Kidney glomerular epithelial cell (primary cell): ENCODE measurements around the gene DIP2C.
"Not testable (repeated sequence)": the region's sequence is repeated elsewhere in the genome, so short reads cannot be mapped to it uniquely, and the experiment has no call there.

Experiments
- DNase-seq: peaks from one replicate; lab custom pipeline; 2025; lab: John Stamatoyannopoulos, UW

Gene DIP2C

GRCh38 chr10:640673-641045, 48.8 kb downstream of the DIP2C start:
- DNase-seq, result no peak

GRCh38 chr10:639751-640672, 49.5 kb downstream of the DIP2C start:
- DNase-seq, result no peak

DNA sequence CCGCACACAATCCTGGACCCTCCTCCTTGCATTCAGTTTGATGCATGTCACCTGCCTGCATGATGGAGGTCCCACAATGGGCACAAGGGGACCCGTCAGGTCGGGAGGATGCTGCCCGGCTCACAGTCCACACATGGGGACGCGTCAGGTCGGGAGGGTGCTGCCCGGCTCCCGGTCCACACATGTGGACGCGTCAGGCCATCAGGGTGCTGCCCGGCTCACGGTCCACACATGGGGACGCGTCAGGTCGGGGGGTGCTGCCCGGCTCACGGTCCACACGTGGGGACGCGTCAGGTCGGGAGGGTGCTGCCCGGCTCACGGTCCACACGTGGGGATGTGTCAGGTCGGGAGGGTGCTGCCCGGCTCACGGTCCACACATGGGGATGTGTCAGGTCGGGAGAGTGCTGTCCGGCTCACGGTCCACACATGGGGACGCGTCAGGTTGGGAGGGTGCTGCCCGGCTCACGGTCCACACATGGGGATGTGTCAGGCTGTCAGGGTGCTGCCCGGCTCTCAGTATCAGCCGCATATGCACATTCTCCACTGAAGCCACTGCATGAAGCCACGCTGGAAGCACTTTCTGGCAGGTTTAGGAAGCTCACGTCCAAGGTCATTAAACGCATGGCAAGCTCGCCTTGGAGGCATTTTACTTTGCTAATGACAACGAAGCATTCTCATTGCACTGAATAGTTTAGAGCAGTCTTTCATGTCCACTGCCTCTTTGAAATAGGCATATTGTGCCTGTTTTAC, 50.3 kb downstream of the DIP2C start:
- no peak for DNase-seq

DNA sequence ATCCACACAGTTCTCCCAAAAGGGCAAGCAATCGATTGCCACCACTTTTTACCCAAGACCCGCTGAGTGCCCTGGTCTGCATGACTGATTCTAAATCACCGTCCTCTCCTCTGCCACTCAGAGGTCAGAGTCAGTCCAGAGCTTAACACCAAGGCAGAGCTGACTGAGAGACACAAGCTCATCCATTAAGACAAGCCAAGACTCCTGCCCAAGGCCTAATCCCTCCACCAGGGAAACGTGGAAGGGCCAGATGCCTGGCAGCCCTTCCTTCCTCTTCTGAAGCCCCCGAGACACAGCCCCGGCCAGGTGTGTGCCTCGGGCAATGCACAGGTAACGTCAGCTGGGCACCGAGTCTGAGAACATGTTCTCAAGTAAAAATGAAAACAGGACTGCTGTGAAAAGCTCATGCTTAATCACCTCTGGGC, 51.7 kb downstream of the DIP2C start:
- no peak for DNase-seq

- no peak for DNase-seq
Measured at GRCh38 chr10:637221-637620, 52.2 kb downstream of the DIP2C start.

DNA sequence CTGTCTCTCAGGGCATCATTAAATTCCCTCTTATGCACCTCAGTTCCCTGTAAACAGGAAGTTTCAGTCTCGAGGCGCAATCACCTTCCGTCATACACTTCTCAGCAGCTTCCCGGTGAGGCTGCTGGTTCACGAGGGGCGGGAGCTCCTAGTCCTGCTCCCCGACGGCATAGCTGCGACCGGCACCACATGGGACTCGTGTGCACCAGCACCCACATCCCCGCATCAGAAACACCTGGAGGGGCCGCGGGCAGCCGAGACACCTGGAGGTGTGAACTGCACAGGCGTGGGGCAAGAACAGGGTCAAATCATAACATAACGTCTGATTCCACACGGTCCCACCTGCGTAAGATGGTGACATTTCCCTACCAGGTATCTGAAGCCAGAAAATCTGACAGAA, 52.7 kb downstream of the DIP2C start:
- no peak for DNase-seq

DNA sequence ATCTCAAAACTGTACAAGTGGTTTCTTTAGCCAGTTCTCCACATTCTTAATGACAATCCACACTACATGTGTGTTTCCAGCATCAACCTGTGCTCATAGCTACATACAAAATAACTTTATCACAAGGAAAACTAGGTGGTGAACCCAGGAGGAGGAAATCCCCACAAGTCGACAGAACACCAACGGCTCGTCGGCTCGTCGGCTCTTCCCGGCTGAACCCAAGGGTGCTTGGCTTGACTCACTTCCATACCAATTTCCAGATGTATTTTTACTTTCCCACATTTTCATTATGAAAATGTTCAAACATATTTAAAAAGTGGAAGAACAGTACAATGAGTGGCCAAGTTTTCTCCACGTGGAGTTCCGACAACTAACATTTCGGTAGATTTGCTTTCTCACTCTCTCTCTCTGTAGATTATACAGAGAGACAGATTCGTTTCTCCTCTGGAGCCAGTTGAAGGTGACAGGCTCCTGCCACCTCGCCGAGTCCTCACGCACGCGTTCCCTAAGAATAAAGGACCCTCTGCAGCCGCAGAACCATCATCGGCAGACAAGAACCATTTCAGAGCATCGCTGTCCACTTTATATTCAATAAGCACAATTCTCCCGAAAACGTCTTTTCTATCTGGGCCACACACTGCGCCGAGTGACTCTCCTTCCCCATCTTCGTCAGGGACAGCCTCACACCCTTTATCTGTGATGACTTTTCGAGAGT, 53.3 kb downstream of the DIP2C start:
- DNase-seq, result no peak

DNA sequence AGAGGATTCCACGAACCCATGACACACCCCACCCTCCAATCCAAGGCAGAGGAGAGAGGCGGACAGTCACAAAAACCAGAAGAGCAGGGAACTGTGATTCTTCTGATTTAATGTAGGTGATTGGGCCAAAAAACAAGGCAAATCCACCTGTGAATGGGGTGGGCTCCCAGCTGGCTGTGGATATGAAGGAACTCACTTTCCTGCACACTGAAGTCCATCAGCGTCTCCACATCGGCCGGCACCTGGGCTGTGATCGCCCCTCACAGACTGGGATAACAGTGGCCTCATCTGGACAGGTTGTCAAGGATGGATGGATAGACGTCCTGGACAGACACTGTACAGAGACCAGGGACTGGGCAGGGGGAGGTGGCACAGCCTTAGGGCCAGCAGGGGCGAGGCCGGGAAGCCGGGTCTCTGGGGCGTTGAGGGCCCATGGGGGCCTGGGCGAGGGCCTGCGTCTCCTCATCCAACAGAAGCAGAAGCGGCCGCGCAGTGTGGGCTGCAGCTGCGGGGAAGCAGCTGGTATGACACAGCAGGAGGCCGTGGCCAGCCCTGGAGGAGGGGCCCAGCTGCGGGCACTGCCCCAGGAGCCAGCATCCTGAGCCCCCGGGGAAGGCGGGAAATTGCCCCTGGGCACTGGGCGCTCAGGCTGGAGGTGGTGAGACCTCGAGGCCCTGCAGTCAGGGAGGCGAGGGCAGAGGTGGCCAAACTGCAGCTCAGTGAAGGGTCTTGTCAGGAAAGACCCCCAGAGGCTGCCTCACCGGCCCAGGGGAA, 54.2 kb downstream of the DIP2C start:
- DNase-seq, result no peak

DNA sequence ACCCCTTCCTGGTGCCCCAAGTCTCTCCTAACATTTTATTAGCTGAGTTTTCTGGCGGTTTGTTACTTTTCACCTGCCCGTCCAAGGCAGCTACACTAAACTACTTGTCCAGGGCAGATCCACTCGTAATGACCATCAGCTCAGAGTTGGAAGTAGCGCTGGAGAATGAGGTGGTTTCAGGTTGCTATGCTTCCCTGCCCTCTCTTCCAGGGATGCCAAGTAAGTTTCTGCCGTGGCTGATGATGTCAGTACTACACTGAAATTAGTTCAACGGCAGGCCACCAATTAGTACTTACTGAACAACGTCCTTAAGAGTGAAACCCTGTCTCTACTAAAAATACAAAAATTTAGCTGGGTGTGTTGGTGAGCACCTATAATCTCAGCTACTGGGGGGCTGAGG, 55.2 kb downstream of the DIP2C start:
- DNase-seq, result no peak

- no peak for DNase-seq
Measured at GRCh38 chr10:633279-634245, 55.9 kb downstream of the DIP2C start.

DNA sequence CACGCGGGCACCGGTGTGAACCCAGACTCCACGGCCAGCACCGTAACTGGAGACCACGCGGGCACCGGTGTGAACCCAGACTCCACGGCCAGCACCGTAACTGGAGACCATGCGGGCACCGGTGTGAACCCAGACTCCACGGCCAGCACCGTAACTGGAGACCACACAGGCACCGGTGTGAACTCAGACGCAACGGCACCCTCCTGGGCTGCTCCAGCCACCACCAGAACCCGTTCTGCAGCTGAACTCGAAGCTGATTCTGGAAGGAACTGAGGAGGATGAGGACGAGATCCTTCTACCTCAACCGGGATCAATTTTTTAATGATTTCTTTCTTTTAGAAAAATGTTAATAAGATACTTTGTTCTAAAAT, 56.7 kb downstream of the DIP2C start:
- not testable (repeated sequence) for DNase-seq

DNA sequence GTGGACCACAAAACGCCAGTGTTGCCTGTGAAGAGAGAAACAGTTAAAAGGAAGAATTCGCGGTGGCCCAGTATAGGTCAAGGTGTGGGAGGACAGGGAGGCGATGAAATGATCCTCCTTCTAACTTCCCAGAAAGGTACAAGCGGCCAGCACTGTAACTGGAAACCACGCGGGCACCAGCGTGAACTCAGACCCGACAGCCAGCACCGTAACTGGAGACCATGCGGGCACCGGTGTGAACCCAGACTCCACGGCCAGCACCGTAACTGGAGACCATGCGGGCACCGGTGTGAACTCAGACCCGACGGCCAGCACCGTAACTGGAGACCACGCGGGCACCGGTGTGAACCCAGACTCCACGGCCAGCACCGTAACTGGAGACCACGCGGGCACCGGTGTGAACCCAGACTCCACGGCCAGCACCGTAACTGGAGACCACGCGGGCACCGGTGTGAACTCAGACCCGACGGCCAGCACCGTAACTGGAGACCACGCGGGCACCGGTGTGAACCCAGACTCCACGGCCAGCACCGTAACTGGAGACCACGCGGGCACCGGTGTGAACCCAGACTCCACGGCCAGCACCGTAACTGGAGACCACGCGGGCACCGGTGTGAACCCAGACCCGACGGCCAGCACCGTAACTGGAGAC, 57.2 kb downstream of the DIP2C start:
- not testable (repeated sequence) for DNase-seq

GRCh38 chr10:631266-631665, 58.2 kb downstream of the DIP2C start:
- no peak for DNase-seq

DNA sequence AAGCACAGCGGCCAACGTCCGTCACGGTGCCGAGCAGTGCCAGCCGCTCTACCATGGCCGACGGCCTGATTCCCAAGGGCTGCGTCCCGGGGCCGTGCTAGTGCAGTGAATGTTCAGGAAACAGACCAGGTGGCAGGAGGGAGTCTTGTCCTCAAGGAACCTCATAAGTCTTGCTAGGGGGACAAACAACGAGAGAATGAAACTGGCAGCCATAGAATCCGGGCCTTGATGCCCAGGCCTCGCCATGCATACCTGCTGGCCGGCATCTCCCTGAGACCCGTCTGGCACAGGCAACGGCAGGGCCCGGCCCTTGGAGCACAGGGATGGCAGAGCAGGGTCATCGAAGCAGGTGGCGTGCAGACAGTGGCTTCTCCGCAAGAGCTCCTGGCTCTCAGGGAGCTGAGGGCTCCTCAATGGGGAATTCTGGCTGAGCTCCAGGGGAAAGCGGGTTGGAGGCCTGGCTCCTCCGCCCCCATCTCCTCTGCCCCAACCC, 58.8 kb downstream of the DIP2C start:
- no peak for DNase-seq

DNA sequence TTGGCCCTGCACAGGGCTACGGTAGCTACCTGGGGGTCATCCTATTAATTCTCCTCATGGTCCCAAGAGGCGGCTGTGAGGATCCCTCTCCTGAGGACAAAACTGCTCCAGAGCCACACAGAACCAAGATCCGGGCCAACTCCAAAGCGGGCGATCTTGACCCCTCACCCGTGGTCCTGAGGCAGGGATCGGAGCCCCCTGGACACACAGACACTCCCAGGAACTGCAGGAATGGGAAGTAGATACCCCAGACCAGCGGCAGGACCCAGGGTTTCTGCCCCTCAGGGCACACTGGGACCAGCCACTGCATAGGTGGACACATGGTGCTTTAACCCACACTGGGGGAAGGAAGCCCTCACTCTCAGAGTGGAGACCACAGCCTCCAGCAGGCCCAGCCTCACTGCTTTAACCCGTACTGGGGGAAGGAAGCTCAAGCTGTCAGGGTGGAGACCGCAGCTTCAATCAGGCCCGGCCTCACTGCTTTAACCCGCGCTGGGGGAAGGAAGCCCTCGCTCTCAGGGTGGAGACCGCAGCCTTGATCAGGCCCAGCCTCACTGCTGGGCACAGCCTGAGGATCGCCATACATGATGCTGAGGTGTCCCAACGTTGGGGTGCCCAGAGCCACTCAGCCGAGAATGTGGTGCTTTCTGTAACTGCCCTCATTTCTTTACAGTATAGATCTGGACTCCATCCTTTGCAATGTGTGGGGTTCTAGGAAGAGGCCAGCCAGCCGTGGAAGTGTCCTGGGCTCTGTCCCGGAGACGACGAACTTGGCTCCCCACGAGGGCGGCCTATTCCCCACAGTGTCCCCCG, 60.1 kb downstream of the DIP2C start:
- no peak for DNase-seq

DNA sequence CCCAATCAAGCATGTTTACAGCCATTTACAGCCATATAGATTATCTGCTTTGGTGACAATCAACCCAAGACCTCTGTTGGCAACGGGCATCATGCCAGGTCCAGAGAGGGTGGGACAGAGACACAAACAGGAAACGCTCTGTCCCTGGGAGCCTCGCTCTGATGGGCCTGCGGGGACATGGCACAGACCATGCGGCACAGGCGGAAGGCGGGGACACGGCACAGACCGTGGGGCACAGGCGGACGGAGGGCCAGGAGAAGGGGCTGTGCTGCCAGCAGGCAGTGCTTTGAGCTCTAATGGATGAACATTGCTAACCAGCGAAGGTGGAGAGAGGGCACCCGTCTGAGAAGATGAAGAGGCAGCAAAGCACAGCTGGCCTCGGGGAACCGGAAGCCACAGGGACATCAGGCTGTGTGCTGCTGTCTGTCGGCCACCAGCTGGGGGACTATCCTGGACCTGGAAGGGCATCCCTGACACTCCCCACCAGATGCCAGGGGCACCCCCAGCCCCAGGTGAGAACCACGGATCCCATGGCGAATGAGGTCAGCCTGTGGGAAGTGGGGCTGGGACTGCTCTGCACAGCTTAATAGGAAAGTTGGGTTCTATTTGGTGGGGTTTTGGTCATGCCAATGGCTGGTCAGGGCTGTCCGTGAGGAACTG, 61.0 kb downstream of the DIP2C start:
- no peak for DNase-seq

GRCh38 chr10:627032-627992, 62.2 kb downstream of the DIP2C start:
- DNase-seq, result no peak
